ENCODE results near the gene FAM131A. TPM values are rescaled to one million over a fixed set of nuclear protein-coding genes. Genes with fewer than 3 reads are reported as not detected.
A peak's percentile ranks its signal among the peaks of the same experiment; 100 is the strongest.

FAM131A gene
- total RNA-seq, 8 experiments from 2014 or later = 7.1 to 46.1 (median 30.7) TPM

DNA sequence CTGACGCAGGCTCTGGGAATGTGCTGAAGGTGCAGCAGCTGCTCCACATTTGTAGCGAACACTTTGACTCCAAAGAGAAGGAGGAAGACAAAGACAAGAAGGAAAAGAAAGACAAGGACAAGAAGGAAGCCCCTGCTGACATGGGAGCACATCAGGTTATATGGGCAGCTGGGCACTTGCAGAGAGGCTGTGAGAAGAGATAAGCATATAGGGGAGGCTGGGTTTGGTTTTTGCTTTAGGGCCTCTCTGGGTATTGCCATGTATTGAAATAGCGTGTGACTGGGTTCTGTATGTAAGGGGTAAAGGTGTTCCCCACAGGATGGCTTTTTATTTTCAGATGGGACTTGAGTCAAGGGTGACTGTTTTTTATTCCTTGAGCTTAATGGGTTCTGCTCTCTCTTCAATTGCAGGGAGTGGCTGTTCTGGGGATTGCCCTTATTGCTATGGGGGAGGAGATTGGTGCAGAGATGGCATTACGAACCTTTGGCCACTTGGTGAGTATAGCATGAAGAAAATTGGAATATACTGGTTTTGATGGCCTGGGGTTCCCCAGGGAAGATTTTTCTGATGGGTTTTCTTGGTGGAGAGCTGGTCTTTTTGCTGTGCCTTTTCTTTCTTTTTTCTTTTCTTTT is 30.9 kb upstream of the FAM131A start:
- no peak for ATAC-seq (replicated peaks in 6 of 8)
- in situ Hi-C loops (cut with MboI; ENCODE audit: low pct_unique_long_range_greater_than_20kb in 2 of 9, low sequenced_read_pairs in 9 of 9, unreplicated experiment in 9 of 9) = no loop called here
- 62 to 100% (median 93%) methylated on average over 1 to 4 of the region's 4 CpGs; no CpG with 5 or more reads in 3 of the 10 experiments for WGBS, 10 experiments
- Histone ChIP-seq H3K4me3 (no peak overlapping the region), H3K27ac (no peak overlapping the region), H3K4me1 (replicated peaks in 1 of 2) (no peaks in the 10 kb centered on the region)

DNA sequence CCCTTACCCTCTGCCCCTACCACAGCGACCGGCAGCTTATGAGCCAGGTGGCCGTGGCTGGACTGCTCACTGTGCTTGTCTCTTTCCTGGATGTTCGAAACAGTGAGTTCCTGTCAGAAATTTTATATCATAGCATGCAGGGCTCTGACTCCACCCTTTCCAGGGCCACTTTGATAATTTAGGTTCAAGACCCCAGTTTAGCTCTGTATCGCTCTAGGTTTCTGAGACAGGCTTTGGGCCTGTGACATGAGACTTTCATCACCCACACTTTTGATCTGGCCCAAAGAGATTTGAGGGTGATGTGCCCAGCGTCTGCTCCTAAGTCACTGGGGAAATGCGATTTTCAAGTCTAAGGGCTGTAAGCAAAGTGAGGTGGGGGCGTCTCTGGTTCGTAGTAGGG is 29.5 kb upstream of the FAM131A start:
- H3K4me1 ChIP-seq (replicated peaks in 1 of 2) = no peaks in the 10 kb centered on the region
- in situ Hi-C loops (cut with MboI; ENCODE audit: low pct_unique_long_range_greater_than_20kb in 2 of 9, low sequenced_read_pairs in 9 of 9, unreplicated experiment in 9 of 9) = no loop called here
- H3K4me3 ChIP-seq = no peak overlapping the region
- no peak for ATAC-seq (replicated peaks in 6 of 8)
- WGBS, 10 experiments = 87 to 100% (median 94%) methylated on average over 1 to 6 of the region's 9 CpGs; no CpG with 5 or more reads in 5 of the 10 experiments
- no peak overlapping the region for H3K27ac ChIP-seq

DNA sequence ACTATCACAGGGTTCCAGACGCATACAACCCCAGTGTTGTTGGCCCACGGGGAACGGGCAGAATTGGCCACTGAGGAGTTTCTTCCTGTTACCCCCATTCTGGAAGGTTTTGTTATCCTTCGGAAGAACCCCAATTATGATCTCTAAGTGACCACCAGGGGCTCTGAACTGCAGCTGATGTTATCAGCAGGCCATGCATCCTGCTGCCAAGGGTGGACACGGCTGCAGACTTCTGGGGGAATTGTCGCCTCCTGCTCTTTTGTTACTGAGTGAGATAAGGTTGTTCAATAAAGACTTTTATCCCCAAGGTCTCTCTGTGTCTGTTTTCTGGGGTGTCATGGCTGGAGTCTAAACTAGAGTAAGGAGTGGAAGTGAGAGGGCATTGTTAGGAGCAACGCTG is 28.7 kb upstream of the FAM131A start:
- peak in 2 of 8 experiments; percentile 10 to 19 for ATAC-seq (replicated peaks in 6 of 8)
- Histone ChIP-seq H3K4me3 (no peak overlapping the region), H3K27ac (no peak overlapping the region), H3K4me1 (replicated peaks in 1 of 2) (no peaks in the 10 kb centered on the region)
- WGBS, 10 experiments = 76 to 100% (median 95%) methylated on average over 1 to 3 of the region's 7 CpGs; no CpG with 5 or more reads in 4 of the 10 experiments
- in situ Hi-C loops (cut with MboI; ENCODE audit: low pct_unique_long_range_greater_than_20kb in 2 of 9, low sequenced_read_pairs in 9 of 9, unreplicated experiment in 9 of 9) = no loop called here

DNA sequence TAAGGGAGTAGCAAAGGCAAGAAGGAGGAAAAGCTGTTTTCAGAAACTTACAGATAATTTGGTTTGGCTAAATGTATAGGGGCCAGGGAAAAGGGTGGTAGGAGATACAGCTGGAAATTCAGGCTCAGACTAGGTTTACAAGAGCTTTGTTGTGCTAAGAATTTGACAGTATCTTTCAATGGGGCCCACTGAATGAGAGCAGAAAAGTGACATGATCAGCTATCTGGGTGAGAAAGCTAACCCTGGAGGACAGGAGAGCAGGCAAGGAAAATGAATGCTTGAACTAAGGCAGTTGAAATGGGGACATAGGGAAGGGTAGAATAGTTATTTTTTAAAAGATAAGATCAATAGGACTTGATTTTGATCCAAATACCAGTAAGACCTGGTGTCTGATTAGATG is 25.8 kb upstream of the FAM131A start:
- Histone ChIP-seq H3K4me1 (replicated peaks in 1 of 2) (peaks cover 9% of the 10 kb centered on the region in 2 donors), H3K27ac (no peak overlapping the region), H3K4me3 (no peak overlapping the region)
- in situ Hi-C loops (cut with MboI; ENCODE audit: low pct_unique_long_range_greater_than_20kb in 2 of 9, low sequenced_read_pairs in 9 of 9, unreplicated experiment in 9 of 9) = no loop called here
- ATAC-seq (replicated peaks in 6 of 8) = no peak

DNA sequence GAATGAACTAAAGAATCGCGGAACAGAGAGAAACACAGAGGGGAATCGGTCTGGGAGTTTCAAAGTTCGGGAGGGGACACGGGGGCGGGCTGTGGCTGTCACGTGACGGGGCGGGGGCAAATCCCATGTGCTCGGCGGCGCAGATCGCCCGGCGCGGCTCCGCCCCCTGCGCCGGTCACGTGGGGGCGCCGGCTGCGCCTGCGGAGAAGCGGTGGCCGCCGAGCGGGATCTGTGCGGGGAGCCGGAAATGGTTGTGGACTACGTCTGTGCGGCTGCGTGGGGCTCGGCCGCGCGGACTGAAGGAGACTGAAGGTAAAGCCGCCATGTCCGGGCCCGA is 23.1 kb upstream of the FAM131A start, which contains the start of gene EIF4G1:
TSS of gene EIF4G1 (plus strand) at position 244 of the 337 bp plus-strand sequence. CDS start 1,191 bp downstream, outside the sequence.
- Histone ChIP-seq H3K27ac (peak within 1 kb of the TSS; percentile 88 to 98), H3K4me3 (peak within 1 kb of the TSS; percentile 76 to 99 (median 88)), H3K4me1 (replicated peaks in 1 of 2) (peaks cover 11 to 13% of the 10 kb centered on the region in 2 donors)
- 0% methylated on average over 3 of the region's 40 CpGs; no CpG with 5 or more reads in 9 of the 10 experiments for WGBS, 10 experiments
- in situ Hi-C loops (cut with MboI; ENCODE audit: low pct_unique_long_range_greater_than_20kb in 2 of 9, low sequenced_read_pairs in 9 of 9, unreplicated experiment in 9 of 9) = no loop called here
- ATAC-seq (replicated peaks in 6 of 8) = peak; percentile 60 to 94 (median 91)

DNA sequence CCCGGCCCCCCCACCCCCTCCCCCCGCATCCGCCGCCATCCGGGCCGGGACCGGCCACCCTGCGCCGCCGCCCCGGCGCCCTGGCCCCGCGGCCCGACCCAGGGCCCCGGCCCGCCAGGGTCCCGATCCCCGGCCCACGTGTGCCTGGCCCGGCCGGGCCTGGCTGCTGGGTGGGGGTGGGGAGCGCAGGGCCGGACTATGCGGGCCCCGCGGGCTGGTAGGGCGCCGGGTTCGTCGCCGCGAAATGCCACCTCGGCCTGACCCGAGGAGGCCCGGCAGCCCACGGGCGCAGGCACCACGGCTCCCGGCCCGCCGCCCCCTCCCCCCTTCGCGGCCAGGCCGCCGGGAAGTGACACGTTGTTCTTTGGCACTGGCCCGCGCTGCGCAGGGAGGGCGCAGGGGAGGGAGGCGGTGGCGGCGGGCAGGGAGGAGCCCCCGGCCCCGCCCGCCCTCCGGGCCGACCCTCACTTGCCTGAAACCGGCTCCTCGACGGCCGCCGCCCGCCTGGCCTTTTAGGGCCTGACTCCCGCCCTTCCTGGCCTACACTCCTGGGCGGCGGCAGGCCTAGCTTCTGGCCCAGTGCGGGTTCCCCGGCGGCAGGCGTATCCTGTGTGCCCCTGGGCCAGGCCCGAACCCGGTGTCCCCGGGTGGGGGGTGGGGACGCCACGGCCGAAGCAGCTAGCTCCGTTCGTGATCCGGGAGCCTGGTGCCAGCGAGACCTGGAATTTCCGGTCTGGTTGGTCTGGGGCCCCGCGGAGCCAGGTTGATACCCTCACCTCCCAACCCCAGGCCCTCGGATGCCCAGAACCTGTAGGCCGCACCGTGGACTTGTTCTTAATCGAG is 22.5 kb upstream of the FAM131A start:
- H3K27ac ChIP-seq = peak overlapping the region; percentile 88 to 98
- peak overlapping the region; percentile 76 to 99 (median 88) for H3K4me3 ChIP-seq
- WGBS, 10 experiments = 0% methylated on average over 1 to 5 of the region's 89 CpGs; no CpG with 5 or more reads in 4 of the 10 experiments
- peak; percentile 51 to 69 (median 64) for ATAC-seq (replicated peaks in 6 of 8)
- H3K4me1 ChIP-seq (replicated peaks in 1 of 2) = peaks cover 11 to 13% of the 10 kb centered on the region in 2 donors
- in situ Hi-C loops (cut with MboI; ENCODE audit: low pct_unique_long_range_greater_than_20kb in 2 of 9, low sequenced_read_pairs in 9 of 9, unreplicated experiment in 9 of 9) = no loop called here

DNA sequence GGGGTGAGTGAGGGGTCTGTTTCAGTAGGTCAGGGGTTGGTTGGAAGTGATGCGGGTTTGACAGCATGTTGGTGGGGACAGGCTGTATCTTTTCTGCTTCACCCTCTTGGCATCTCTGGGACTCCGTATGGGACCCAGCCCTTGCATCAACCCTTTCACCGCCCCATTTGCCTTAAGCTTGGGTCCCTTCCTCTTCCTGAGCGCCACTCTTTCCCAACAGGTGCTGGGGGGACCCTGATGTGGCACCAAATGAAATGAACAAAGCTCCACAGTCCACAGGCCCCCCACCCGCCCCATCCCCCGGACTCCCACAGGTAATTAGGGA is 21.9 kb upstream of the FAM131A start:
- H3K27ac ChIP-seq = peak overlapping the region; percentile 88 to 98
- no CpG with 5 or more reads among the region's 6 CpGs for whole genome bisulfite sequencing, 10 experiments
- H3K4me1 ChIP-seq (replicated peaks in 1 of 2) = peaks cover 11 to 13% of the 10 kb centered on the region in 2 donors
- in situ Hi-C loops (cut with MboI; ENCODE audit: low pct_unique_long_range_greater_than_20kb in 2 of 9, low sequenced_read_pairs in 9 of 9, unreplicated experiment in 9 of 9) = no loop called here
- H3K4me3 ChIP-seq = peak overlapping the region; percentile 76 to 99 (median 88)
- ATAC-seq (replicated peaks in 6 of 8) = peak in 2 of 8 experiments; percentile 0

DNA sequence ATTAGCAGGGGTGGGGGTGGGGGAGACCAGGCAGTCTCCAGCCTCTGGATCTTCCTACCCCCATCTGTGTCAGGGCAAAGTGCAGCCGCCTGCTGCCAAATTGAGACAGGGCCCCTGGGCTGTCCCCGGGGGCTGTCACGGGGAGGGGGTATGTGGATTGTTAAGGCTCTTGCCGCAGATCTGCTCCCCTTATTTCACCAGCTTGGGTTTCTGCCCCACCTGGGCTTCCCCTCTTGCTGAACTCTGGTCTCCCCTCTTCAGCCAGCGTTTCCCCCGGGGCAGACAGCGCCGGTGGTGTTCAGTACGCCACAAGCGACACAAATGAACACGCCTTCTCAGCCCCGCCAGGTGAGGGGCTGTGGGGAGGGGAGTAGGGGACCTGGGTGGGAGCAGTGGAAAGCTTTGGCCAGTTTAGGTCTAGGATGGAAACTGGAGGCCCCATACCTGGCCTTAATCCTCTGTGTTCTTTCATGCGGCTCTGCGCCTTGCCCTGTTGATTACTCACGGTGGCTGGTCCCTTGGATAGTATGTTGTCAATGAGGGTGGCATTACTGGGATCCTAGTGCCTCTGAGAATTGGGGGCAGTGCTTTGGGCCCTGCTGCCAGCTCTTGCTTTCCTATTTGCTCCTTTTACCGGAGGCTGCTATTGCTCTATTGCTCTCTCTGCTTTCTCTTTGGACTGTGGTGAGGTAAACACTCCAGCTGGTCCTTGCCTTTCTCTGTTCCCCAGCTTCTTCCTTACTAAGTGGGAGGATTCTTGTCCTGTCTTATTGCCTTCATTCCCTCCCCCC is 21.3 kb upstream of the FAM131A start:
- H3K4me1 ChIP-seq (replicated peaks in 1 of 2) = peaks cover 11 to 13% of the 10 kb centered on the region in 2 donors
- in situ Hi-C loops (cut with MboI; ENCODE audit: low pct_unique_long_range_greater_than_20kb in 2 of 9, low sequenced_read_pairs in 9 of 9, unreplicated experiment in 9 of 9) = no loop called here
- H3K4me3 ChIP-seq = peak overlapping the region; percentile 76 to 99 (median 88)
- WGBS, 10 experiments = 0 to 81% (median 43%) methylated on average over 1 to 3 of the region's 16 CpGs; no CpG with 5 or more reads in 5 of the 10 experiments
- no peak for ATAC-seq (replicated peaks in 6 of 8)
- peak overlapping the region; percentile 88 to 98 for H3K27ac ChIP-seq

DNA sequence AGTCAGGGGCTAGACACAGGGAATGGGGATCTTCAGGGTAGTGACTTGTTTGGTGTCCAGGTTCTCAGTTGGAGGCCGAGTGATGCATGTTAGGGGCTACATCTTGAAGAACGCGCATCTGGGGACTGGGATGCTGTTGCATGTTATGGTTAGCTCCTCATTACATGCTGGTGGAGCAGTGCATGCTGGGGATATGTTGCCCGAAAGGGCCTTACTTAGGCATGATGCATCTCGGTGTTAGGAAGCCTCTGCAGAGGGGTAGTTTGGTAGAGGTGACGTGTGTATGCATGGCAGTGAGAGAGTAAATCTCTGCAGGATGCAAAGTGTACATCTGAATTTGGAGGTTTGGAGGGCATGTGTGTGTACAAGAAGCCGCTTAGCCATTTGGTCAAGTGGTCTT is 20.6 kb upstream of the FAM131A start:
- in situ Hi-C loops (cut with MboI; ENCODE audit: low pct_unique_long_range_greater_than_20kb in 2 of 9, low sequenced_read_pairs in 9 of 9, unreplicated experiment in 9 of 9) = no loop called here
- H3K4me3 ChIP-seq = peak overlapping the region in 3 of 5 donors; percentile 76 to 89 (median 77)
- ATAC-seq (replicated peaks in 6 of 8) = no peak
- WGBS, 10 experiments = 60 to 100% (median 85%) methylated on average over 1 to 4 of the region's 7 CpGs; no CpG with 5 or more reads in 4 of the 10 experiments
- H3K27ac ChIP-seq = no peak overlapping the region
- peaks cover 11 to 13% of the 10 kb centered on the region in 2 donors for H3K4me1 ChIP-seq (replicated peaks in 1 of 2)

DNA sequence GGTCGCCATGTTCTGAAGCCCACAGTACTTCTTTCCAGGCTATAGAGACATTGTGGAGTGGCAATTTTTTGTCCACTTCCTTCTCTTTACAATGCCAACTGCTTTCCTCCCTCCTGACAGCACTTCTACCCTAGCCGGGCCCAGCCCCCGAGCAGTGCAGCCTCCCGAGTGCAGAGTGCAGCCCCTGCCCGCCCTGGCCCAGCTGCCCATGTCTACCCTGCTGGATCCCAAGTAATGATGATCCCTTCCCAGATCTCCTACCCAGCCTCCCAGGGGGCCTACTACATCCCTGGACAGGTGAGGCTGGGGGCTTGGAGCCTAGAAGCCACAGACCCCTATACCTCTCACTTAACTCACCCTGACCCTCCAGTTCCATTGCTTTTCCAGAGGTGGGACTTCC is 20.2 kb upstream of the FAM131A start:
- no peak for ATAC-seq (replicated peaks in 6 of 8)
- Histone ChIP-seq H3K27ac (no peak overlapping the region), H3K4me1 (replicated peaks in 1 of 2) (peaks cover 11 to 13% of the 10 kb centered on the region in 2 donors), H3K4me3 (no peak overlapping the region)
- whole genome bisulfite sequencing, 10 experiments = 40 to 100% (median 90%) methylated on average over 1 to 5 of the region's 5 CpGs; no CpG with 5 or more reads in 6 of the 10 experiments
- in situ Hi-C loops (cut with MboI; ENCODE audit: low pct_unique_long_range_greater_than_20kb in 2 of 9, low sequenced_read_pairs in 9 of 9, unreplicated experiment in 9 of 9) = no loop called here

DNA sequence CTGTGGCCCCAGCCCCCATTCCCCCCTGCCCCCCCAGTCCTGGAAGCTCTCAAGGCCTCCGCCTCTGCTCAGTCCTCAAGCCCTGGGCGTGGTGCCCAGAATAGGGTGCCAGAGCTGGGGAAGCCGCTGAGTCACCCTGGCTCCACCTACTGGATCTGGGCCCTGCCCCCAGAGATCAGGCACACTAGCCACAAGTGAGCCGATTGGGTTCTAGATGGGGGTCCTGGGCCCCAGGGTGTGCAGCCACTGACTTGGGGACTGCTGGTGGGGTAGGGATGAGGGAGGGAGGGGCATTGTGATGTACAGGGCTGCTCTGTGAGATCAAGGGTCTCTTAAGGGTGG is 17.3 kb upstream of the FAM131A start:
- ATAC-seq (replicated peaks in 6 of 8) = peak; percentile 34 to 88 (median 57)
- WGBS, 10 experiments = no CpG with 5 or more reads among the region's 4 CpGs
- in situ Hi-C loops (cut with MboI; ENCODE audit: low pct_unique_long_range_greater_than_20kb in 2 of 9, low sequenced_read_pairs in 9 of 9, unreplicated experiment in 9 of 9) = no loop called here

DNA sequence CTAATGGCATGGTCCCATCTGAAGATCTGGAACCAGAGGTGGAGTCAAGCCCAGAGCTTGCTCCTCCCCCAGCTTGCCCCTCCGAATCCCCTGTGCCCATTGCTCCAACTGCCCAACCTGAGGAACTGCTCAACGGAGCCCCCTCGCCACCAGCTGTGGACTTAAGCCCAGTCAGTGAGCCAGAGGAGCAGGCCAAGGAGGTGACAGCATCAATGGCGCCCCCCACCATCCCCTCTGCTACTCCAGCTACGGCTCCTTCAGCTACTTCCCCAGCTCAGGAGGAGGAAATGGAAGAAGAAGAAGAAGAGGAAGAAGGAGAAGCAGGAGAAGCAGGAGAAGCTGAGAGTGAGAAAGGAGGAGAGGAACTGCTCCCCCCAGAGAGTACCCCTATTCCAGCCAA is 15.7 kb upstream of the FAM131A start:
- Histone ChIP-seq H3K4me3 (no peak overlapping the region), H3K27ac (no peak overlapping the region), H3K4me1 (replicated peaks in 1 of 2) (peaks cover 1 to 3% of the 10 kb centered on the region in 2 donors)
- in situ Hi-C loops (cut with MboI; ENCODE audit: low pct_unique_long_range_greater_than_20kb in 2 of 9, low sequenced_read_pairs in 9 of 9, unreplicated experiment in 9 of 9) = no loop called here
- no peak for ATAC-seq (replicated peaks in 6 of 8)
- 0 to 100% (median 89%) methylated on average over 1 to 5 of the region's 5 CpGs; no CpG with 5 or more reads in 4 of the 10 experiments for WGBS, 10 experiments

More for the DNA sequence above, 17.3 kb upstream of the FAM131A start:
- Histone ChIP-seq H3K4me1 (replicated peaks in 1 of 2) (peaks cover 11 to 13% of the 10 kb centered on the region in 2 donors), H3K27ac (no peak overlapping the region), H3K4me3 (no peak overlapping the region)
